AG04449 (cell line): ENCODE measurements around the gene PRDX3.

Source experiments
- CTCF ChIA-PET: fragments of 350-600 bp; formaldehyde crosslinking; extraction: SDS; loops from one replicate; lab custom pipeline; 2021; ENCODE audit warnings: antibody characterized with exemption; lab: Yijun Ruan, JAX
- POLR2A ChIA-PET: fragments of 400-600, 350-600 bp; formaldehyde crosslinking; extraction: SDS; loops from one replicate; lab custom pipeline; 2020; ENCODE audit warnings: antibody characterized with exemption, inconsistent platforms; lab: Yijun Ruan, JAX
- DNase-seq: peaks from one replicate; pipeline ENCODE4 v3.0.0-alpha.2; 2010; ENCODE audit warnings: low read depth, low spot score
- H3K4me3 ChIP-seq: 2 replicates; pipeline ENCODE4 v1.5.1; 2011; ENCODE audit warnings: low read depth, mild to moderate bottlenecking, control low read depth, low read length
- TF ChIP-seq, protein P1 (sequence below): IDR thresholded peaks from one replicate; pipeline ENCODE4 v1.5.1; 2011; ENCODE audit warnings: mild to moderate bottlenecking, moderate library complexity, low read length, control low read depth, inconsistent platforms; ENCODE audit not compliant: insufficient read depth; ENCODE audit errors: missing control alignments

PRDX3 gene

GRCh38 chr10:119211625-119212441, 33.2 kb upstream of the PRDX3 start:
- no peak for DNase-seq
- POLR2A ChIA-PET = interaction anchor here (0.9 kb wide), 1 partner anchor 41 kb away, joined by 4 read pairs; no protein-coding TSS in a partner anchor
- no peak overlapping the region; the same call in 1 of the 2 replicates for H3K4me3 ChIP-seq
- CTCF ChIA-PET = interaction anchor here (0.8 to 20.3 kb wide), 8 partner anchors 9 to 233 kb away, joined by 3 to 530 read pairs (median 6); no protein-coding TSS in a partner anchor
- TF ChIP-seq, protein P1, sequence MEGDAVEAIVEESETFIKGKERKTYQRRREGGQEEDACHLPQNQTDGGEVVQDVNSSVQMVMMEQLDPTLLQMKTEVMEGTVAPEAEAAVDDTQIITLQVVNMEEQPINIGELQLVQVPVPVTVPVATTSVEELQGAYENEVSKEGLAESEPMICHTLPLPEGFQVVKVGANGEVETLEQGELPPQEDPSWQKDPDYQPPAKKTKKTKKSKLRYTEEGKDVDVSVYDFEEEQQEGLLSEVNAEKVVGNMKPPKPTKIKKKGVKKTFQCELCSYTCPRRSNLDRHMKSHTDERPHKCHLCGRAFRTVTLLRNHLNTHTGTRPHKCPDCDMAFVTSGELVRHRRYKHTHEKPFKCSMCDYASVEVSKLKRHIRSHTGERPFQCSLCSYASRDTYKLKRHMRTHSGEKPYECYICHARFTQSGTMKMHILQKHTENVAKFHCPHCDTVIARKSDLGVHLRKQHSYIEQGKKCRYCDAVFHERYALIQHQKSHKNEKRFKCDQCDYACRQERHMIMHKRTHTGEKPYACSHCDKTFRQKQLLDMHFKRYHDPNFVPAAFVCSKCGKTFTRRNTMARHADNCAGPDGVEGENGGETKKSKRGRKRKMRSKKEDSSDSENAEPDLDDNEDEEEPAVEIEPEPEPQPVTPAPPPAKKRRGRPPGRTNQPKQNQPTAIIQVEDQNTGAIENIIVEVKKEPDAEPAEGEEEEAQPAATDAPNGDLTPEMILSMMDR = no peak

DNA sequence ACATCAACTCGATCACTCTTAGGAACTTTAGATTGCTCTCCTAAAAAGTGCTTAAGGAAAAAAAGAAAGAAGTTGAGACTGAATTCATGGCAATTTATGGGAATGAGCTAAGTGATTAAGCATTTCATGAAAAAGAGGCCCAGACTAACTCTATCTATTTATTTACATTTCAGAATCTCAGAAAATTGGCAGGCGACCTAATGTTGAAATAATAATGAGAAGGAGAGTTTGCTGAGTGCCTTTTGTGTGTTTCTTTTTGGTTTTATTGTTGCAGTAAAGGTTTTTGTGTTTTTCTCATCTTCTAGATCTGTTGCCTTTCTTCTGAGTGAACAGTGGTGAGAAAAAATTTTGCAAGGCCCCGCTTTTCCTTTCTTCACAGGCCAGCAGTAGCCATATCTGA, 32.6 kb upstream of the PRDX3 start:
- TF ChIP-seq, protein P1 = no peak
- DNase-seq = peak; percentile 66
- ChIA-PET CTCF (interaction anchor here (0.7 to 20.3 kb wide), 8 partner anchors 10 to 233 kb away, joined by 3 to 530 read pairs (median 6); no protein-coding TSS in a partner anchor), POLR2A (interaction anchor here (0.9 kb wide), 1 partner anchor 42 kb away, joined by 4 read pairs; no protein-coding TSS in a partner anchor)
- H3K4me3 ChIP-seq = no peak overlapping the region; the same call in 1 of the 2 replicates

- H3K4me3 ChIP-seq = no peak overlapping the region
- ChIA-PET POLR2A (no interaction called here), CTCF (interaction anchor here (0.7 to 20.3 kb wide), 23 partner anchors 10 to 393 kb away, joined by 3 to 530 read pairs (median 6); no protein-coding TSS in a partner anchor)
- DNase-seq = no peak
- TF ChIP-seq, protein P1 = no peak
Measured at GRCh38 chr10:119210633-119211032, 32.0 kb upstream of the PRDX3 start.

- ChIA-PET POLR2A (no interaction called here), CTCF (interaction anchor here (0.6 to 20.3 kb wide), 37 partner anchors 11 to 394 kb away, joined by 3 to 530 read pairs (median 3); no protein-coding TSS in a partner anchor)
- TF ChIP-seq, protein P1 = no peak
- peak overlapping the region; percentile 79 for H3K4me3 ChIP-seq
- DNase-seq = no peak
Measured at GRCh38 chr10:119209736-119210355, 31.2 kb upstream of the PRDX3 start.

GRCh38 chr10:119209035-119209735, 30.6 kb upstream of the PRDX3 start:
- DNase-seq = no peak
- peak overlapping the region; percentile 79 for H3K4me3 ChIP-seq
- POLR2A ChIA-PET = no interaction called here

More at GRCh38 chr10:119209035-119209735, 30.6 kb upstream of the PRDX3 start:
- CTCF ChIA-PET = interaction anchor here (0.7 to 20.3 kb wide), 36 partner anchors 10 to 334 kb away, joined by 3 to 530 read pairs (median 3); no protein-coding TSS in a partner anchor
- TF ChIP-seq, protein P1 = peak; percentile 94
